ENCODE data around the gene NUP188. TPM values are rescaled to one million over a fixed set of nuclear protein-coding genes. Genes with fewer than 3 reads are reported as not detected.
A peak's percentile ranks its signal among the peaks of the same experiment; 100 is the strongest.

NUP188 gene
- total and polyA plus RNA-seq, 2 of the 4 experiments (the other 2 are of a cell fraction), result 53.0 to 59.1 TPM

GRCh38 chr9:129036923-129037766, 89.6 kb downstream of the NUP188 start:
- Histone ChIP-seq H4K8ac (ENCODE audit: low read depth in 2 of 2, low read length in 2 of 2) (peak overlapping the region in 1 of 2 experiments; percentile 59; a peak in 1 of 4 replicates), H3K23ac (ENCODE audit: low read depth, low read length) (peak overlapping the region; percentile 21), H3K9ac (ENCODE audit: low read depth, low read length) (peak overlapping the region; percentile 94), H3K9me3 (ENCODE audit: control insufficient read depth, insufficient read depth, low read length) (no peaks in the 10 kb centered on the region), H2BK120ac (ENCODE audit: low read depth, low read length) (no peak overlapping the region), H3K27ac (ENCODE audit: insufficient read depth, low read length) (peak overlapping the region; percentile 80), H4K5ac (ENCODE audit: low read depth, low read length) (peak overlapping the region; percentile 15; the same call in 1 of the 2 replicates), H3K14ac (replicated peaks; ENCODE audit: low read depth, low read length) (peak overlapping the region; percentile 10; the same call in 1 of the 2 replicates), H3K4ac (ENCODE audit: low read depth, low read length) (peak overlapping the region; percentile 53), H2AK5ac (ENCODE audit: low read depth, low read length) (peak overlapping the region; percentile 54), H3K4me2 (ENCODE audit: low read depth, low read length) (peak overlapping the region; percentile 96), H3K56ac (ENCODE audit: extremely low read depth, insufficient read depth, low read length) (no peak overlapping the region; the same call in 1 of the 2 replicates), H2BK15ac (ENCODE audit: low read depth, low read length) (peak overlapping the region; percentile 4; the same call in 1 of the 3 replicates), H3K4me1 (ENCODE audit: control insufficient read depth, insufficient read depth, low read length) (peaks cover 14% of the 10 kb centered on the region), H3K36me3 (ENCODE audit: control insufficient read depth, insufficient read depth, low read length) (peaks cover 13% of the 10 kb centered on the region), H3K18ac (ENCODE audit: low read depth, low read length) (no peak overlapping the region), H3K9me1 (ENCODE audit: insufficient read depth, low read length) (0 out of 2 replicates have a peak, but pooled peaks cover 10% of the 10 kb centered on the region), H3K79me1 (ENCODE audit: low read depth in 1 of 2, low read length in 2 of 2) (peaks cover 14 to 45% of the 10 kb centered on the region in 2 experiments; a peak in 3 of 4 replicates), H4K91ac (ENCODE audit: insufficient read depth, low read depth, low read length) (peak overlapping the region; percentile 36; the same call in 1 of the 2 replicates), H2BK20ac (ENCODE audit: low read depth, low read length) (no peak overlapping the region), H2AK9ac (replicated peaks; ENCODE audit: low read depth, low read length, poor library complexity) (peak overlapping the region; percentile 98), H3K27me3 (ENCODE audit: control insufficient read depth, insufficient read depth, low read length) (no peaks in the 10 kb centered on the region), H3K4me3 (ENCODE audit: insufficient read depth, low read depth, low read length) (peak overlapping the region; percentile 96), H2AFZ (replicated peaks; ENCODE audit: low read length, poor library complexity) (peak overlapping the region; percentile 98), H4K20me1 (ENCODE audit: insufficient read depth, low read length) (peaks cover 16% of the 10 kb centered on the region), H2BK5ac (ENCODE audit: low read depth, low read length, poor library complexity, severe bottlenecking) (peak overlapping the region; percentile 70)
- dilution Hi-C loops (cut with HindIII; ENCODE audit: low sequenced_read_pairs, unreplicated experiment), result no loop called here
- 6% methylated on average over 22 of the region's 32 CpGs; no CpG with 5 or more reads in 1 of the 2 experiments for WGBS, 2 experiments (ENCODE audit: extremely low coverage in 2 of 2, insufficient read length in 1 of 2)
- BruUV-seq (replicated peaks), result no TSS peak
- ChIA-PET CTCF (no interaction called here), POLR2A (ENCODE audit: unreplicated experiment) (no interaction called here)
- intact Hi-C loops (cut with micrococcal nuclease), result no loop called here
- DNase-seq (no peak), ATAC-seq (ENCODE audit: low read depth) (no peak)
- in situ Hi-C loops (cut with MboI; ENCODE audit: low sequenced_read_pairs), result no loop called here
- TF ChIP-seq USF2 (IDR thresholded peaks at IDR 0.05; ENCODE audit: low read depth, low read length) (no peak), MAFK (IDR thresholded peaks at IDR 0.05; ENCODE audit: low read depth, low read length) (no peak), BHLHE40 (IDR thresholded peaks at IDR 0.05; ENCODE audit: low read depth, low read length) (no peak), RCOR1 (IDR thresholded peaks at IDR 0.05; ENCODE audit: insufficient replicate concordance, low read length) (no peak), MXI1 (IDR thresholded peaks at IDR 0.05; ENCODE audit: borderline replicate concordance, low read depth, low read length) (no peak), CEBPB (IDR thresholded peaks at IDR 0.05; ENCODE audit: low read depth, low read length) (no peak), MAZ (IDR thresholded peaks at IDR 0.05; ENCODE audit: borderline replicate concordance, low read depth, low read length) (no peak), CTCF (conservative IDR thresholded peaks at IDR 0.05; ENCODE audit: low read depth, low read length) (no peak), CHD1 (IDR thresholded peaks at IDR 0.05; ENCODE audit: low read depth, low read length) (no peak), RFX5 (IDR thresholded peaks at IDR 0.05; ENCODE audit: low read depth, low read length) (no peak), POLR2A (IDR thresholded peaks at IDR 0.05; ENCODE audit: low read depth, low read length) (no peak), NFE2L2 (IDR thresholded peaks at IDR 0.05; ENCODE audit: low read depth, low read length) (no peak), SMC3 (IDR thresholded peaks at IDR 0.05; ENCODE audit: low read depth, low read length) (no peak)
- TF ChIP-seq, protein P1, sequence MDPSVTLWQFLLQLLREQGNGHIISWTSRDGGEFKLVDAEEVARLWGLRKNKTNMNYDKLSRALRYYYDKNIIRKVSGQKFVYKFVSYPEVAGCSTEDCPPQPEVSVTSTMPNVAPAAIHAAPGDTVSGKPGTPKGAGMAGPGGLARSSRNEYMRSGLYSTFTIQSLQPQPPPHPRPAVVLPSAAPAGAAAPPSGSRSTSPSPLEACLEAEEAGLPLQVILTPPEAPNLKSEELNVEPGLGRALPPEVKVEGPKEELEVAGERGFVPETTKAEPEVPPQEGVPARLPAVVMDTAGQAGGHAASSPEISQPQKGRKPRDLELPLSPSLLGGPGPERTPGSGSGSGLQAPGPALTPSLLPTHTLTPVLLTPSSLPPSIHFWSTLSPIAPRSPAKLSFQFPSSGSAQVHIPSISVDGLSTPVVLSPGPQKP (IDR thresholded peaks at IDR 0.05; ENCODE audit: borderline replicate concordance, low read depth, low read length), result no peak
